K562 (cell line): ENCODE data around the gene DNAH5. TPM values are rescaled to one million over a fixed set of nuclear protein-coding genes. Genes with fewer than 3 reads are reported as not detected.

Source experiments
- ATAC-seq: fragments of 200-7000 bp; cut with Tn5 transposase; 3 replicates; pipeline ENCODE4 v1.9.1; 2020; ENCODE audit warnings: moderate library complexity
- Bru-seq: library from RNA; stranded (reverse); fragments of 400-500 nt; gene quantifications from one replicate; lab custom pipeline; 2021; lab: Mats Ljungman, UMichigan
- BruChase-seq, 2 experiments: library from RNA; stranded (reverse); fragments of 400-500 nt; gene quantifications; one replicate each; lab custom pipeline; 2021; lab: Mats Ljungman, UMichigan
- BruUV-seq: library from RNA; stranded (reverse); fragments of 400-500 nt; replicated peaks from 2 replicates; lab custom pipeline; 2021; lab: Mats Ljungman, UMichigan
- CTCF ChIA-PET: fragments of 300-600 bp; formaldehyde crosslinking; extraction: SDS; loops from one replicate; lab custom pipeline; 2021; ENCODE audit warnings: low intra/inter-chr PET ratio; lab: Yijun Ruan, JAX
- POLR2A ChIA-PET: fragments of 300-600, 350-650 bp; sonication (Branson Sonifier 250); formaldehyde crosslinking; extraction: SDS; loops from one replicate; lab custom pipeline; 2021; ENCODE audit warnings: antibody characterized with exemption, inconsistent platforms; lab: Yijun Ruan, JAX
- DNase-seq, 4 experiments: peaks; one replicate each; pipeline versions ENCODE4 v3.0.0 to v3.0.0-alpha.2; 2011 to 2018; ENCODE audit warnings: low spot score in 3 of 4, mixed read lengths in 3 of 4; ENCODE audit errors: extremely low read depth in 1 of 4
- FAIRE-seq: peaks from 2 replicates; lab custom pipeline; 2011; peaks lifted over from hg19 to GRCh38; lab: Jason Lieb, UNC
- H2AFZ ChIP-seq: 2 replicates; pipeline ENCODE4 v1.6.0; 2011; ENCODE audit warnings: low read depth, low read length, control low read depth, inconsistent platforms
- H3K27ac ChIP-seq: fragments of 200-600 bp; 3 replicates; pipeline ENCODE4 v1.8.0; 2011; ENCODE audit warnings: low read depth, mild to moderate bottlenecking, control low read depth, inconsistent platforms, low read length, moderate library complexity, mixed read lengths; ENCODE audit errors: extremely low read depth
- H3K27me3 ChIP-seq, 2 experiments: fragments of 300-600 bp in 1 of 2; 2 replicates in 1 of 2; 3 replicates in 1 of 2; pipeline versions ENCODE4 v1.6.0 to v1.8.0; 2011; ENCODE audit warnings: inconsistent platforms in 2 of 2, low read length in 2 of 2, mild to moderate bottlenecking in 1 of 2, mixed read lengths in 1 of 2, moderate library complexity in 1 of 2; ENCODE audit not compliant: control insufficient read depth in 2 of 2, insufficient read depth in 2 of 2
- H3K36me3 ChIP-seq: fragments of 300-600 bp; 3 replicates; pipeline ENCODE4 v1.8.0; 2011; ENCODE audit warnings: mild to moderate bottlenecking, low read length, inconsistent platforms; ENCODE audit not compliant: control insufficient read depth, insufficient read depth
- H3K4me1 ChIP-seq, 2 experiments: fragments of 200-600 bp in 1 of 2; replicated peaks in 1 of 2; 2 replicates in 1 of 2; 3 replicates in 1 of 2; pipeline versions ENCODE4 v1.5.1 to v1.8.0; 2011; ENCODE audit warnings: inconsistent platforms in 2 of 2, low read length in 2 of 2, mild to moderate bottlenecking in 1 of 2, mixed read lengths in 1 of 2, moderate library complexity in 1 of 2; ENCODE audit not compliant: control insufficient read depth in 2 of 2, insufficient read depth in 2 of 2
- H3K4me2 ChIP-seq: 2 replicates; pipeline ENCODE4 v1.6.1; 2011; ENCODE audit warnings: low read length, control low read depth, inconsistent platforms, mixed read lengths; ENCODE audit not compliant: insufficient read depth
- H3K4me3 ChIP-seq: fragments of 200-600 bp; sonication (generic), shearing (Covaris generic); 2 replicates; pipeline ENCODE4 v1.5.1; 2016; ENCODE audit warnings: control low read depth, inconsistent platforms
- H3K79me2 ChIP-seq: fragments of 200-600 bp; 3 replicates; pipeline ENCODE4 v1.8.0; 2011; ENCODE audit warnings: low read length, inconsistent platforms; ENCODE audit not compliant: control insufficient read depth, insufficient read depth
- H3K9ac ChIP-seq, 2 experiments: 2 replicates each; pipeline versions ENCODE4 v1.6.0 to v1.6.1; 2011; ENCODE audit warnings: low read depth in 2 of 2, low read length in 2 of 2, control low read depth in 1 of 2, inconsistent platforms in 1 of 2, mild to moderate bottlenecking in 1 of 2, mixed read lengths in 1 of 2; ENCODE audit not compliant: insufficient read depth in 1 of 2
- H3K9me1 ChIP-seq: one replicate; pipeline ENCODE4 v1.6.0; 2011; ENCODE audit warnings: inconsistent platforms, mild to moderate bottlenecking, low read length, moderate library complexity; ENCODE audit not compliant: control insufficient read depth, insufficient read depth
- H3K9me3 ChIP-seq: replicated peaks from 2 replicates; pipeline ENCODE4 v1.5.1; 2011; ENCODE audit warnings: low read depth, low read length, inconsistent platforms; ENCODE audit not compliant: control insufficient read depth, insufficient read depth
- H4K20me1 ChIP-seq: replicated peaks from 2 replicates; pipeline ENCODE4 v1.6.1; 2011; ENCODE audit warnings: low read length, inconsistent platforms, mixed read lengths; ENCODE audit not compliant: control insufficient read depth, insufficient read depth
- ETV5 ChIP-seq: sonication (generic); formaldehyde crosslinking; IDR thresholded peaks from 2 replicates; pipeline ENCODE4 v1.4.0; 2020; ENCODE audit warnings: low read depth, mild to moderate bottlenecking, missing genetic modification reagents
- IRF1 ChIP-seq: sonication (generic); formaldehyde crosslinking; IDR thresholded peaks from 2 replicates; pipeline ENCODE4 v1.8.0; 2022; ENCODE audit warnings: missing genetic modification reagents, mild to moderate bottlenecking, borderline replicate concordance
- SMC3 ChIP-seq: conservative IDR thresholded peaks from 2 replicates; pipeline ENCODE4 v1.6.1; 2011; ENCODE audit warnings: low read depth, low read length, improper control_type of control experiment; ENCODE audit not compliant: insufficient read depth
- SPI1 ChIP-seq: IDR thresholded peaks from 2 replicates; pipeline ENCODE4 v1.6.1; 2011; ENCODE audit warnings: low read depth, low read length, control low read depth, borderline replicate concordance
- SRF ChIP-seq, 2 experiments: fragments of 250-450, 450-650 bp in 1 of 2; sonication (Bioruptor Pico) in 1 of 2; sonication (generic) in 1 of 2; formaldehyde crosslinking; IDR thresholded peaks; 2 replicates each; pipeline versions ENCODE4 v1.5.0 to v1.5.1; 2020 to 2022; ENCODE audit warnings: mild to moderate bottlenecking in 1 of 2, missing genetic modification reagents in 1 of 2
- SRSF3 ChIP-seq: fragments of 200-400 bp; formaldehyde crosslinking; IDR thresholded peaks from 2 replicates; pipeline ENCODE4 v1.6.1; 2016; ENCODE audit warnings: mild to moderate bottlenecking, low read length, moderate library complexity; ENCODE audit not compliant: insufficient read depth
- WGBS: fragments of 100-300 bp; shearing (Covaris generic); methylation state at CpG from one replicate; pipeline ENCODE4 v1.1.6; 2016; ENCODE audit warnings: low coverage, mixed read lengths; ENCODE audit not compliant: insufficient coverage; ENCODE audit errors: missing lambda C conversion rate; 5-methylcytosine and 5-hydroxymethylcytosine counted together
- in situ Hi-C: fragments of 300-500 bp; cut with MboI; formaldehyde crosslinking; loops from 4 replicates; pipeline ENCODE4 v1.15.0; 2018; ENCODE audit warnings: inconsistent platforms, mixed read lengths
- intact Hi-C: fragments of 100-400 bp; cut with micrococcal nuclease; formaldehyde crosslinking; loops from 2 replicates; pipeline ENCODE4 v1.14.2; 2022
- long read RNA-seq, 3 experiments: library from polyadenylated mRNA in 2 of 3; library from RNA in 1 of 3; unstranded in 2 of 3; stranded (forward) in 1 of 3; transcript quantifications; one replicate each; pipeline ENCODE4 v2.0.0, GENCODE V29; 2019 to 2022
- polyA minus RNA-seq, 3 experiments: library from RNA; depleted of rRNA, polyadenylated mRNA; stranded (reverse); fragments of >200 nt; gene quantifications; 2 replicates each; pipeline ENCODE4 v1.2.3, GENCODE V29; 2011
- polyA plus RNA-seq, 8 experiments: library from polyadenylated mRNA; depleted of rRNA in 4 of 8; stranded (reverse) in 5 of 8; unstranded in 3 of 8; fragments of >200 nt; fragmentation: Nextera tagmentation in 2 of 8; fragmentation: Illumina TruSeq in 1 of 8; extraction: Ambion mirVana in 2 of 8; extraction: Trizol in 1 of 8; gene quantifications; 2 replicates each; pipeline versions ENCODE4 v1.2.1 to v1.2.3, GENCODE V29; 2011 to 2014; ENCODE audit warnings: inconsistent platforms in 1 of 8, missing spikeins in 1 of 8
- total RNA-seq, 7 experiments: library from RNA; depleted of rRNA in 6 of 7; stranded (reverse); fragments of >200 nt in 6 of 7; fragmentation: Illumina TruSeq in 2 of 7; extraction: Trizol in 2 of 7; gene quantifications; 2 replicates each; pipeline versions ENCODE4 v1.2.1 to v1.2.3, GENCODE V29; 2011 to 2021; ENCODE audit warnings: low replicate concordance in 1 of 7
- TF ChIP-seq, protein P1 (sequence below): fragments of 450-650 bp; IDR thresholded peaks from 2 replicates; pipeline ENCODE4 v1.6.1; 2016; ENCODE audit warnings: borderline replicate concordance
- TF ChIP-seq, protein P2 (sequence below), 2 experiments: fragments of 250-450 bp in 1 of 2; fragments of 450-650 bp in 1 of 2; sonication (Bioruptor Pico) in 1 of 2; IDR thresholded peaks; 2 replicates each; pipeline versions ENCODE4 v1.6.1 to v1.8.0; 2016 to 2021; ENCODE audit warnings: mild to moderate bottlenecking in 2 of 2, moderate library complexity in 2 of 2, missing compliant biosample characterization in 1 of 2, missing genetic modification characterization in 1 of 2

DNAH5 gene, protein sequence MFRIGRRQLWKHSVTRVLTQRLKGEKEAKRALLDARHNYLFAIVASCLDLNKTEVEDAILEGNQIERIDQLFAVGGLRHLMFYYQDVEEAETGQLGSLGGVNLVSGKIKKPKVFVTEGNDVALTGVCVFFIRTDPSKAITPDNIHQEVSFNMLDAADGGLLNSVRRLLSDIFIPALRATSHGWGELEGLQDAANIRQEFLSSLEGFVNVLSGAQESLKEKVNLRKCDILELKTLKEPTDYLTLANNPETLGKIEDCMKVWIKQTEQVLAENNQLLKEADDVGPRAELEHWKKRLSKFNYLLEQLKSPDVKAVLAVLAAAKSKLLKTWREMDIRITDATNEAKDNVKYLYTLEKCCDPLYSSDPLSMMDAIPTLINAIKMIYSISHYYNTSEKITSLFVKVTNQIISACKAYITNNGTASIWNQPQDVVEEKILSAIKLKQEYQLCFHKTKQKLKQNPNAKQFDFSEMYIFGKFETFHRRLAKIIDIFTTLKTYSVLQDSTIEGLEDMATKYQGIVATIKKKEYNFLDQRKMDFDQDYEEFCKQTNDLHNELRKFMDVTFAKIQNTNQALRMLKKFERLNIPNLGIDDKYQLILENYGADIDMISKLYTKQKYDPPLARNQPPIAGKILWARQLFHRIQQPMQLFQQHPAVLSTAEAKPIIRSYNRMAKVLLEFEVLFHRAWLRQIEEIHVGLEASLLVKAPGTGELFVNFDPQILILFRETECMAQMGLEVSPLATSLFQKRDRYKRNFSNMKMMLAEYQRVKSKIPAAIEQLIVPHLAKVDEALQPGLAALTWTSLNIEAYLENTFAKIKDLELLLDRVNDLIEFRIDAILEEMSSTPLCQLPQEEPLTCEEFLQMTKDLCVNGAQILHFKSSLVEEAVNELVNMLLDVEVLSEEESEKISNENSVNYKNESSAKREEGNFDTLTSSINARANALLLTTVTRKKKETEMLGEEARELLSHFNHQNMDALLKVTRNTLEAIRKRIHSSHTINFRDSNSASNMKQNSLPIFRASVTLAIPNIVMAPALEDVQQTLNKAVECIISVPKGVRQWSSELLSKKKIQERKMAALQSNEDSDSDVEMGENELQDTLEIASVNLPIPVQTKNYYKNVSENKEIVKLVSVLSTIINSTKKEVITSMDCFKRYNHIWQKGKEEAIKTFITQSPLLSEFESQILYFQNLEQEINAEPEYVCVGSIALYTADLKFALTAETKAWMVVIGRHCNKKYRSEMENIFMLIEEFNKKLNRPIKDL (N-terminal part only)
- not detected in 2 replicates for total RNA-seq (2011; cell fraction: chromatin; rRNA removed; ENCODE audit: low replicate concordance)
- not detected in 2 replicates for total RNA-seq (2011; cell fraction: nucleolus; rRNA removed)
- total RNA-seq (2011; cell fraction: nucleoplasm; rRNA removed): not detected in 2 replicates
- total RNA-seq (2014; rRNA removed) (not detected in 2 replicates), total RNA-seq (2014; rRNA removed; fragmentation: Illumina TruSeq; extraction: Trizol) (not detected in 2 replicates), total RNA-seq (2015; rRNA removed; fragmentation: Illumina TruSeq; extraction: Trizol) (not detected in 2 replicates), total RNA-seq (2021) (not detected in 2 replicates), polyA plus RNA-seq (2011; rRNA removed) (0.03 TPM in 1 of 2 replicates, not detected in the other), polyA plus RNA-seq (2014; fragmentation: Illumina TruSeq; extraction: Trizol) (not detected in 2 replicates), polyA plus RNA-seq (2014; fragmentation: Nextera tagmentation; extraction: Ambion mirVana) (not detected), polyA plus RNA-seq (2014; rRNA removed) (not detected in 2 replicates), polyA minus RNA-seq (2011; rRNA and poly(A)+ RNA removed) (not detected in 2 replicates), Bru-seq, nascent RNA (percentile 2 among the genes with signal in this experiment), BruChase-seq, experiment 1, labeled RNA remaining after a 2-hour chase (percentile 1 among the genes with signal in this experiment), BruChase-seq, experiment 2, labeled RNA remaining after a 6-hour chase (percentile 3 among the genes with signal in this experiment)
- not detected in 2 replicates for polyA plus RNA-seq (2011; cell fraction: cytosol; rRNA removed)
- polyA plus RNA-seq (2011; cell fraction: nucleus; rRNA removed): not detected in 2 replicates
- polyA plus RNA-seq (2012): not detected in 2 replicates
- polyA minus RNA-seq (2011; cell fraction: cytosol; rRNA and poly(A)+ RNA removed): not detected in 2 replicates
- not detected in 2 replicates for polyA minus RNA-seq (2011; cell fraction: nucleus; rRNA and poly(A)+ RNA removed)
- long read RNA-seq, experiment 1, partial matches to known transcripts: 0 of 1 reads
- long read RNA-seq, experiment 1, other reads (novel, unspliced or antisense): 1 of 1 reads
- long read RNA-seq, experiment 2: 0 reads
- long read RNA-seq, experiment 3: 0 reads

GRCh38 chr5:13944560-13945199, at the start of gene DNAH5:
Gene DNAH5 (minus strand): TSS chr5:13944688. CDS start chr5:13944438, 250 bp downstream.
- no TSS peak for BruUV-seq
- no peaks in the 10 kb centered on the region for H3K27me3 ChIP-seq
- no peak within 1 kb of the TSS for H3K4me3 ChIP-seq
- ATAC-seq (no peak), FAIRE-seq (no peak), DNase-seq (no peak)
- intact Hi-C loops (no loop called here), in situ Hi-C loops (no loop called here)
- no peak within 1 kb of the TSS for H3K27ac ChIP-seq
- H2AFZ ChIP-seq: no peak within 1 kb of the TSS
- H3K4me2 ChIP-seq: no peak within 1 kb of the TSS
- no peaks in the 10 kb centered on the region for H3K4me1 ChIP-seq
- no peaks in the 10 kb centered on the region for H4K20me1 ChIP-seq
- no peaks in the 10 kb centered on the region for H3K36me3 ChIP-seq
- H3K9me3 ChIP-seq: no peaks in the 10 kb centered on the region
- H3K9me1 ChIP-seq: no peaks in the 10 kb centered on the region
- ChIA-PET POLR2A (no interaction called here), CTCF (no interaction called here)
- H3K79me2 ChIP-seq: no peaks in the 10 kb centered on the region
- WGBS: 1% methylated on average over 4 of the region's 4 CpGs
- H3K9ac ChIP-seq: no peak within 1 kb of the TSS
- TF ChIP-seq IRF1 (CRISPR knock-in tag) (no peak), SMC3 (no peak), SRF (CRISPR knock-in tag; IDR thresholded peaks at IDR 0.05) (no peak), SRSF3 (no peak), ETV5 (CRISPR knock-in tag) (no peak), SPI1 (no peak)
- TF ChIP-seq, protein P1, sequence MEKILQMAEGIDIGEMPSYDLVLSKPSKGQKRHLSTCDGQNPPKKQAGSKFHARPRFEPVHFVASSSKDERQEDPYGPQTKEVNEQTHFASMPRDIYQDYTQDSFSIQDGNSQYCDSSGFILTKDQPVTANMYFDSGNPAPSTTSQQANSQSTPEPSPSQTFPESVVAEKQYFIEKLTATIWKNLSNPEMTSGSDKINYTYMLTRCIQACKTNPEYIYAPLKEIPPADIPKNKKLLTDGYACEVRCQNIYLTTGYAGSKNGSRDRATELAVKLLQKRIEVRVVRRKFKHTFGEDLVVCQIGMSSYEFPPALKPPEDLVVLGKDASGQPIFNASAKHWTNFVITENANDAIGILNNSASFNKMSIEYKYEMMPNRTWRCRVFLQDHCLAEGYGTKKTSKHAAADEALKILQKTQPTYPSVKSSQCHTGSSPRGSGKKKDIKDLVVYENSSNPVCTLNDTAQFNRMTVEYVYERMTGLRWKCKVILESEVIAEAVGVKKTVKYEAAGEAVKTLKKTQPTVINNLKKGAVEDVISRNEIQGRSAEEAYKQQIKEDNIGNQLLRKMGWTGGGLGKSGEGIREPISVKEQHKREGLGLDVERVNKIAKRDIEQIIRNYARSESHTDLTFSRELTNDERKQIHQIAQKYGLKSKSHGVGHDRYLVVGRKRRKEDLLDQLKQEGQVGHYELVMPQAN: no peak
- TF ChIP-seq, protein P2, sequence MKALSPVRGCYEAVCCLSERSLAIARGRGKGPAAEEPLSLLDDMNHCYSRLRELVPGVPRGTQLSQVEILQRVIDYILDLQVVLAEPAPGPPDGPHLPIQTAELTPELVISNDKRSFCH (CRISPR knock-in tag; IDR thresholded peaks at IDR 0.05): no peak
- TF ChIP-seq, protein P2 (tag; IDR thresholded peaks at IDR 0.05): no peak
